ENCODE results near the gene EIF2S1.

- no peak for TF ChIP-seq CTCF (IDR thresholded peaks at IDR 0.05)
- TF ChIP-seq SIN3A (IDR thresholded peaks at IDR 0.05; ENCODE audit: borderline replicate concordance, insufficient read depth, low read depth, low read length) = no peak
- TF ChIP-seq POLR2AphosphoS5 (IDR thresholded peaks at IDR 0.05; ENCODE audit: low read depth, low read length) = no peak
Observed at GRCh38 chr14:67426161-67426560, 66.0 kb downstream of the EIF2S1 start.

Measured in Panc1 (cell line).